ENCODE data around the gene CUX1.
"Not testable (repeated sequence)": the region's sequence is repeated elsewhere in the genome, so short reads cannot be mapped to it uniquely, and the experiment has no call there.

CUX1 gene

DNA sequence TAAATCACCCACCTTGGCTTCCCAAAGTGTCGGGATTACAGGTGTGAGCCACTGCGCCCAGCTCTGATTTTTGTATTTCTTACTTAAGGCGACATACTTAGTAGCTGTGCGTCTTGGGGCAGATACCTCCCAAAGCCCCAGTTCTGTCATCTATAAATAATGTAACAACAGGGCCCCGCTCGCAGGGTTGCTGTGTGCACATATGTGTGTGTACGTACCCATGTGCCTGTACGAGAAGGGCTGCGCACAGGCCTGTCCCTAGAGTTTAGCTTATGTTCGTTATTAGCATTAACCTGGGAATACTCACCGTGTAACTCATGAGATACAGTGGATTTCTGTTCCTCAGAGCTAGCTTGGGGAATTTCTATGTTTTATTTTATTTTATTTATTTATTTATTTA lies 103.6 kb downstream of the CUX1 start:
- no peak for DNase-seq

GRCh38 chr7:101921546-101922489 lies 104.4 kb downstream of the CUX1 start:
- not testable (repeated sequence) for DNase-seq

- DNase-seq = no peak
Measured at GRCh38 chr7:101922631-101923601, 105.5 kb downstream of the CUX1 start.

DNA sequence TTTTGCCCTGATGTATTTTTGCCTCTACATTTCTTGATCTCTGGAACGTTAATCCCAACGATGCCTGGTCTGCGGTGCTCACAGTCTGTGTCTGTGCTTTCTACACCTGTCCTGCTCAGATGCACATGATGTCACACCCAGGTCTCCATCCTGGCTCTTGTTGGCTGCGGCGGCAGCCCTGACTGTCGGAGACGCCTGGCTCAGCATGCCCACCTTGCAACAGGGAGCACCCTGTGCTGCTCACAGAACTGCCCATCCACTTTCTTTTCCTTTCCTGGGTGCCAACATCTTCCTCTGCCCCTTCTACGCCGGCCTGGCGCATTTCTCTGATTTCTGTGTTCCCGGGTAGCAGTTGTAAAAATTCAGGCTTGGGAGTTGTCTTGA lies 106.2 kb downstream of the CUX1 start:
- no peak for DNase-seq

DNA sequence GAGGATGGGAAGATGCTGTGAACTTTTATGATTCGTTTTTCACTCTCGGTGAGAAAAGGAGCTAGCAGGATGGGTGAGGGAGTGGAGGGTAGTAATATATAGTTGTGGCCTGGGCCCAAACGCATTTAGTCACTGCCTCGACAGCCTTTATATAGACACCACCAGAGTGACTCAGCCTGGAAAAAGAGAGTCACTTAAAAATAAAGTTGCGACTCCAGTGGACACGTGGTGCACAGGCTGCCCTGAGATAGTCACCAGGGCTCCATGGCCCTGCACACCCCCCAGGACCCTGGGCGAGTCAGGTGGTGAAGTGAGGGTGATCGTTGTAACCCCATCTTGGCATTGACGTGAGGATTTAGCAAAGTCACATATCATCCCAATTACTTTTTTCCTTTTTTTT lies 106.7 kb downstream of the CUX1 start:
- no peak for DNase-seq

DNA sequence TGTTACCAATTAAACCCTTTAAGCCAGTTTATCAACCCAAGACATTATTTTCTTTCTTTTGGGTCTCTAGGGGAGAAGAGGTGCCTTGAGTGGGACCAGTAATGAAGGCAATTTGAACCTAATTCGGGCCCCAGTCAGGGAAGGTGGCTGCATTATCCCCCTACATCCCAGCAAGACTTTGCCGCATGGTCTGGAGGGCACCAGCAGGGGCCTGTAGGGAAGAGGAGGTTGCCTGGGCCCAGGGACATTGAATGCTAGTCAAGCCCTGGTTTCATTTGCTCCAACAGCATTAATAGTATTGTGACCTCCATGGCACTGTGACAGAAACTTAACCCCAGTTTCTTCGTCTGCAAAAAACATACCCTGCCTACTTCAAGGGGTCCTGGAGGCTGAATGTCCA lies 108.8 kb downstream of the CUX1 start:
- DNase-seq = no peak

- DNase-seq = no peak
Measured at GRCh38 chr7:101927389-101927788, 110.0 kb downstream of the CUX1 start.

DNA sequence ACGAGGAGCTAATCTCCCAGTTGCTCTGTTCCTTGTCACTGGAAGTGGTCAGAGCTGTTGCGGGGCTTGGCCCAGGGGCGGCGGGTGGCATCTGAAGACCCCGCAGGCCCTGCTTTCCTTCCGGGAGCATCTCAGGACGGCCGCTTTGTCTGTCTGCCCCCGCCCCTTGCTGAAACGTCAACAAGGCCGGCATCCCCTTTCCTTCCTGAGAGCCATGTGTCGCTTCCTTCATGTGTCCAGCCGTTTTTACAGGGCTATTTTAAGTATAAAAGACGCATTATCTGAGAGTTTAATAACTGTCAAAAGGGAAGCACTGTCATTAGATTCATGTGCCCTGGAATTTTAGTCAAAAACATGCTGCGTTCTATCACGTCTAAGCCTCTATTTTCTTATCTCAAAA lies 110.4 kb downstream of the CUX1 start:
- DNase-seq = no peak

- no peak for DNase-seq
Measured at GRCh38 chr7:101929256-101929655, 111.8 kb downstream of the CUX1 start.

DNA sequence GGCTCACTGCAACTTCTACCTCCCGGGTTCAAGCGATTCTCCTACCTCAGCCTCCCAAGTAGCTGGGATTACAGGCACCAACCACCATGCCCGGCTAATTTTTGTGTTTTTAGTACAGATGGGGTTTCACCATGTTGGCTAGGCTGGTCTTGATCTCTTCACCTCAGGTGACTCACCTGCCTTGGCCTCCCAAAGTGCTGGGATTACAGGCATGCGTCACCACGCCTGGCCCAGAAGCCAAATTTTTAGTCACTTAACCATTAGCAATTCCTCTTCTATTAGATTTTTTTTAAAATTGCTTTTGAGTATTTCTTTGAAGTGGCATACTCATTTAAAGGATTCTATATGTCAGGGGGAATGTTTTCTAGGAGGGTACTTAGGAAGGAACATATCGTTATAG lies 112.5 kb downstream of the CUX1 start:
- not testable (repeated sequence) for DNase-seq

- no peak for DNase-seq
Measured at GRCh38 chr7:101932083-101932482, 114.7 kb downstream of the CUX1 start.

DNA sequence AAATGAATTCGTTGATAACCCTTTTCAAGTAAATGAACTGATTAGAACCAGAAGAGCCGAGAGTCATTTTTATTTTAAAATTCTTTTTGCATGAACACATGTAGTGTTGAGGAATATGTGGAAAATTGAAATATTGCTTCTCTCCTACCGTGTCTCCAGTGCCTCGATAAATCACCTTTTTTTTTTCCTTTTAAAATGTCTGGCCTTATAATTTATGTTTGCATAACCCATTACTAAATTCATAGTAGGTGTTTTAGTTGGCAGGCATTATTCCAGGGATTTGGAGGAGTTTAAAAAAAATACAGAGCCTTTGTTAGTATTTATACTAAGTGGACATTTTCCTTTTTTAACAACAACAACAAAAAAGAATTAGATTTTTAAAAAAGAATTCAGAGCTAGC lies 115.6 kb downstream of the CUX1 start:
- DNase-seq = no peak

DNA sequence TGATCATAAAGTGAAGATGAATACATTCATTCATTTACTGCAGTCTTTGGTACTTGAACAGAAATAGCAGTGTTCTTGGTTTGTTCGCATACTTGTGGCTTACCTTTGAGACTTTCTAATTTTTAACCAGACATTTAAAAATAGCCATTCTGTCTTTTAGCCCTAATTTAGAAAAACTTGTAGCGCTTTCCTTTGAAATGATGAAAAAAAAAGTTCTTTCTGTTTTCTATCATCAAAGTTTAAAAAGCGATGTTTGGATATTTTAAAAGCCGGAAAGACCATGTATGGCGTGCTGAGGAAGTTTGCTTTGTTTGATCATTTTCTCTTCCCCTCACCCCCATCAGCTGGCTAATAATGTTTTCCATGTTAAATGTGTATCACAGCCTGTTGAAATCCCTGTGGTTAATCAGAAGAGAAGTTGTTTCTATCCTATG lies 116.3 kb downstream of the CUX1 start:
- no peak for DNase-seq

GRCh38 chr7:101934618-101935017 lies 117.2 kb downstream of the CUX1 start:
- no peak for DNase-seq

DNA sequence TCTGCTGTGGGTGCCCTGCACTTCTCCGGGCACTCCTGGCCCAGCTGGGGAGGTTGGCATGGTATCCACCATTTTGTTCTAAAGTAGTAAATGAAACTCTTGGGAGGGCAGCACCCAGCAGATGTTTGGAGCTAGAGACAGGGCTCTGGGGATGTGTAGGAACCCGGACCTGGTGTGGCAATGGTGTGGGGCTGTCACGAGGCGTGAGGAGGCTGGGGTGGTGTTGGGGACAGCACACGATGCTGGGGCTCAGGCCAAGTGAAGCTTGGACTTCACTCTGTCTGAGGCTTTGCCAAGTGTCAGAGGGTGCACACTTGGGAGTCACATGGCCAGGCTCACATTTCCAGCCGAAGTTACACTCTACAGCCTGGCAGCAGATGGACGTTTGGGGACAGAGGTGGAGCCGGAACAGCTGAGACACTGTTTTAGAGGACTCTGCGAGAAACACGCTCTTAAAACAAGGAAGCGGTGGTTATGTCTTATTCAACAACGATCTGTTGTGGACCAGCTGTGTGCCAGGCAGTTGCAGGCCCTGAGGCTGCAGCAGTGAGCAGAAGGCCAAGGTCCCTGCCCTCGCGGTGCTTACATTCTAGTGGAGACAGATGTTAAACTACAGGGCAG lies 118.2 kb downstream of the CUX1 start:
- no peak for DNase-seq

GRCh38 chr7:101936223-101936610 lies 118.8 kb downstream of the CUX1 start:
- no peak for DNase-seq

DNA sequence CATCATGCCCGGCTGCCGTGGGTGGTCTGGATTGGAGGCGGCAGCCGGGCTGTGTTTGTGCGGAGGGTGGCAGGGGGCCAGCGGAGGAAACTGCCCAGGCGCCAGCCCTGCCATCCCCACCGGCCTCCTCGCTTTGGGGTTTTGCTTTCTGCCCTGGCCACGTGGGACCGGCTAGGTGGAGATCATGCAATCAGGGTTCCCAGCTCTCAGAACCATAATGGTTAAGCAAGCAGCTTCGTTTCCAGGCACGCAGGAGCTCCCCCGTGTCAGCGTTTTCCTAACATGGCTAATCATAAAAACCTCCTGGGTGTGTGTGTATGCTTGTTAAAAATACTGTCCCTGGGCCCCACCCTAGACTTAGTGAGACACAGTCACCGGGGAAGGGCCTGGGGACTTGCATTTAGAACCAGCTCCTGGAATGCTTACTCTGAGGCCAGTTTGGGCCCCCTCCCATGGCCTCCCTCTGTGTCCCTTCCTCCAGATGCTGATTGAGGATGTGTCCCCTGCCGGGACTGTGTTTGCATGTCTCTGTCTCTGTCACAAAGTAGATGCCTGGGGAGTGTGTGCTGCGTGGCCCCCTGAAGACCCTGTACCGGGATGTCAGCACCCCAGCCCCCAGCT lies 119.3 kb downstream of the CUX1 start:
- DNase-seq = no peak

DNA sequence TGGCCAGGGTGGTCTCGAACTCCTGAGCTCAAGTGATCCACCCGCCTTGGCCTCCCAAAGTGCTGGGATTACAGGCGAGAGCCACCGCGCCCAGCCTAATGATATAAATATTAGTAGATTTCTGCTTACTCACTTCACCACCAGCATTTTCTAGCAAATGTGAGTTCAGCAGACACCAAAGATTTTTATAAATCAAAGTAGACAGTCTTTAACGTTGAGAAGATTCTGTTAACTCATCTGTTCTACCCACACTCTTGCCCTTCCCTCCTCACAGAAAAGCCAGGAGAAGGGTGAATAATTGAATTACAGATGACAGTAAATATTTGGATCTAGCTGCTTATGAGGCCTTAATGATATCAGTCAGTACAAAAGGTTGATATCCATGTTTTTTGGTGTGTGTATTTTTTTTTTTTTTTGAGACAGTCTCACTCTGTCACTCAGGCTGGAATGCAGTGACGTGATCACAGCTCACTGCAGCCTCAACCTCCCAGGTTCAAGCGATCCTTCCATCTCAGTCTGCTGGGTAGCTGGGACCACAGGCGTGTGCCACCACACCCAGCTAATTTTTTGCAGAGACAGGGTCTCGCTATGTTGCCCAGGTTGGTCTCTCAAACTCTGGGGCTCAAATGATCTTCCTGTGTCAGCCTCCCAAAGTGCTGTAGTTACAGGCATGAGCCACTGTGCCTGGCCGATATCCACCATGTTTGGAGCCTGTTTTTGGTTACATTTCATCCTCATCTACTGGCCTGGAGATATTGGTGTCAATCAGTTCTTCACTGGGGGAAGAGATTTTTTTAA lies 120.5 kb downstream of the CUX1 start:
- no peak for DNase-seq

DNA sequence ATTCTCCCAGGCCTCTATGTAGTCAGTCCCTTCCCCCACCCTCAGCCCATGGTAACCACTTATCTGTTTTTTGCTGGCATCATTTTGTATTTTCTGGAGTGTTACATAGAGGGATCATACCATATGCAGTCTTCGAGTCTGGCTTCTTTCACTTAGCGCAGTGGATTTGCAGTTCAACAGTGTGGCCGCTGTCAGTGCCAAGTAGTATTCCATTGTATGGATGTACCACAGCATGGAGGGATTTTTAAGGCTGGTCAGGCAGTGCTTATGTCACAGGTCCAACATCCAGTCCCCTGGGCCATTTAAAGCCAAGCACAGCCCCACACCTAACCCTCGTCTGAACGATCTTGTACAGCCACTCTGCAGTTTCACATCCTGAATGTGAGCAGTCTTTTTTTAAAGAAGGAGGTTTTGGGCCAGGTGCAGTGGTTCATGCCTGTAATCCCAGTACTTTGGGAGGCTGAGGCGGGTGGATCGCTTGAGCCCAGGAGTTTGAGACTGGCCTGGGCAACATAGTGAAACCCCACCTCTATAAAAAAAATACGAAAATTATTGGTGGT lies 121.8 kb downstream of the CUX1 start:
- no peak for DNase-seq

DNA sequence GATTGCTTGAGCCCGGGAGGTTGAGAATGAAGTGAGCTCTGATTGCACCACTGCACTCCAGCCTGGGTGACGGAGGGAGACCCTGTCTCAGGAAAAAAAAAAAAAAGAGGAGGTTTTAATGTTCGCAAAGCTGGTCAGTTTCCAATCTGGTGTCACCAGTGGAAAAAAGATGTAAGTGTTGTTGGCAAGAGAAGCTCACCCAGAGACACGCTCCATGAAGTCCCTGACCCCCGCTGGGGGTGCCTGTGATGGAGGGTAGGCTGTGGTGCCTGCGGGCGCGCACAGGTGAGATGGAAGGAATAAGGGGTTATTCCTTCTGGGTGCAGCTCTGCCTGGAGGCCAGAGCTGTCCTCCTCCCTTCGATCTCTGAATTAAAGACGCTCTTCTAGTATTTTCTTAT lies 122.7 kb downstream of the CUX1 start:
- no peak for DNase-seq

DNA sequence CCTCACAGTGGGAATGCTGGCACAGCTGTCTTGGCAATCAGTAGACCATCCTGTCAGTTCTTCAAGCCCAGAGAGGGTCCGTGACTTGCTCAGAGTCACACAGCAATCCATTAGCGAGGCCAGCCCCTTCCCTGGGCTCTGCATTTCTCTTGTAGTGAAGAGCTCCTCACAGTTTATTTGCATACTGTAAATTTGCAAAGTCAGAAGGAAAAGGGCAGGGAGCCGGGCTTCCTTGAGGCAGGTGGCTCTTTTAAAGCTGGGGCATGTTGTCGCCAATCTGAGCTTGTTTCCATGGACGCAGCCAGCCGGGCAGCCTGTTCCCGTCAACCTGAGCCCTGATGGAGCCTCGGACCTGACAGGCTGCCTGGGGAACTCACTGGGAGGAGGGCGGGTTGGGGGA lies 123.4 kb downstream of the CUX1 start:
- no peak for DNase-seq
